Neural crest cell (in vitro differentiated cells): ENCODE measurements around the gene LRRC4B. TPM values are rescaled to one million over a fixed set of nuclear protein-coding genes. Genes with fewer than 3 reads are reported as not detected.

Experiments used
- DNase-seq: peaks from one replicate; pipeline ENCODE4 v3.0.0; 2021; ENCODE audit warnings: low read depth, mixed read lengths, low spot score
- H3K27ac Mint-ChIP-seq: one replicate; pipeline ENCODE4 v1.8.0; 2021; ENCODE audit warnings: mild to moderate bottlenecking, mixed read lengths; ENCODE audit not compliant: unreplicated experiment
- H3K27me3 Mint-ChIP-seq: 2 replicates; pipeline ENCODE4 v1.8.0; 2021; ENCODE audit warnings: low read depth, mild to moderate bottlenecking, mixed read lengths
- H3K36me3 Mint-ChIP-seq: 2 replicates; pipeline ENCODE4 v1.8.0; 2021; ENCODE audit warnings: low read depth, mild to moderate bottlenecking, mixed read lengths
- H3K4me1 Mint-ChIP-seq: 2 replicates; pipeline ENCODE4 v1.8.0; 2021; ENCODE audit warnings: mixed read lengths
- H3K4me3 Mint-ChIP-seq: one replicate; pipeline ENCODE4 v1.8.0; 2021; ENCODE audit warnings: mild to moderate bottlenecking, mixed read lengths
- H3K9me3 Mint-ChIP-seq: 2 replicates; pipeline ENCODE4 v1.8.0; 2021; ENCODE audit warnings: mixed read lengths
- CTCF ChIP-seq: fragments of 200-600 bp; sonication (generic); conservative IDR thresholded peaks from 2 replicates; pipeline ENCODE4 v1.5.0; 2021; ENCODE audit warnings: antibody characterized with exemption, mild to moderate bottlenecking
- total RNA-seq: library from RNA; stranded (reverse); gene quantifications from 2 replicates; pipeline ENCODE4 v1.2.1, GENCODE V29; 2021

Gene LRRC4B
- total RNA-seq, 1 donor from 2014 or later = 50.2 TPM

GRCh38 chr19:50501186-50501567 lies 67.1 kb downstream of the LRRC4B start:
- no peaks in the 10 kb centered on the region for H3K9me3 Mint-ChIP-seq
- no peak overlapping the region for H3K27ac Mint-ChIP-seq
- peaks cover 3% of the 10 kb centered on the region for H3K4me1 Mint-ChIP-seq
- no peaks in the 10 kb centered on the region for H3K36me3 Mint-ChIP-seq
- peaks cover 8% of the 10 kb centered on the region for H3K27me3 Mint-ChIP-seq
- DNase-seq = no peak
- H3K4me3 Mint-ChIP-seq = no peak overlapping the region
- TF ChIP-seq CTCF = no peak

DNA sequence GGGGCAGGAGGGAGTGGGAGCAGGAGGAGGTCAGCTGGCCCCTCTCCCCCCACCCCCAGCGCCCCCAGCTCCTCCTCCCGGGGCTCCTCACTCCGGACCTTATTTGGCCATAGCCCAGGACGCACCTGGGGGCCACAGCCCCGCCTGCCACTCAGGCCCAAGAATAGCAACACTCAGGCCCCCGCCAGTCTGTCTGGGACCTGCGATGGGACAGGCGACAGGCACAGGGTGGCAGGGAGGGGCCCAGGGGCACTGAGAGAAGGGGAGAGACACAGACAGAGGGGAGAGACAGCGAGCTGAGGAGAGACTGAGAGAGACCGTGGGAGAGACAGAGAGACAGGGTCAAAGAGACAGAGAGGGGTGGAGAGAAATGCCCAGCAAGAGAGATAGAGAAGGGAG lies 67.5 kb downstream of the LRRC4B start:
- no peak for DNase-seq
- no peaks in the 10 kb centered on the region for H3K9me3 Mint-ChIP-seq

DNA sequence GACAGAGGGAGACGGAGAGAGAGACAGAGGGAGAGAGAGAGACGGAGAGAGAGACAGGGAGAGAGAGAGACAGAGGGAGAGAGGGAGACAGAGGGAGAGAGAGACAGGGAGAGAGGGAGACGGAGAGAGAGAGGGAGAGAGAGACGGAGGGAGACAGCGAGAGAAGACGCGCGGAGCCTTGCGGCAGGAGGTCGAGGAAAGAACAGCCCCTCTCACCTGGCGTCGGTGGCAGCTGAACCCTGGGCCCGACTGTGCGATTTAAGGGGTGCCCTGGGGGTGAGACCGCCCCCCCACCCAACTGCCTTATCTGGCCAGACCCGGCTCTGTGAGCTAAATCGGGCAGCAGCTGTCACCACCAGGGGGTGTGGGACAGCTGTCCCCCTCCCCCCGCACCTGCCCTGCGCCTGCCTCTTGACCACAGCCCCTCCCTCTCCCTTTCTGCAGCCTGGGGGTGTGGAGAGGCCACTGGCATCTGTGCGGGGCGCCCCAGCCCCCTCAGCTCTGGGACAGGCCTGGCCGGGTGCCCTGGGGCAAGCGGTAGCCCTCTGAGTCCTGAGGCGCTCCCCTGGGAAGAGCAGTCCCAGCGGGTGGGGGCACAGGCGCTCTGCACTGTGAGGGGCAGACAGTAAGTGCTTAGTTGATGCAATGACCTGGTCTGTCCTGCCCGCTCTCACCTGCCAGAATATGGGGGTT lies 68.0 kb downstream of the LRRC4B start:
- peak; percentile 43 for TF ChIP-seq CTCF
- H3K4me3 Mint-ChIP-seq = no peak overlapping the region
- H3K9me3 Mint-ChIP-seq = no peaks in the 10 kb centered on the region
- peaks cover 6% of the 10 kb centered on the region for H3K4me1 Mint-ChIP-seq
- peaks cover 13% of the 10 kb centered on the region for H3K27me3 Mint-ChIP-seq
- DNase-seq = no peak
- H3K36me3 Mint-ChIP-seq = no peaks in the 10 kb centered on the region
- H3K27ac Mint-ChIP-seq = no peak overlapping the region

More for the DNA sequence above, 67.5 kb downstream of the LRRC4B start:
- Mint-ChIP-seq H3K4me1 (peaks cover 6% of the 10 kb centered on the region), H3K27ac (no peak overlapping the region), H3K36me3 (no peaks in the 10 kb centered on the region), H3K4me3 (no peak overlapping the region), H3K27me3 (peaks cover 11% of the 10 kb centered on the region)
- no peak for TF ChIP-seq CTCF

GRCh38 chr19:50498219-50499056 lies 69.8 kb downstream of the LRRC4B start:
- no peak for TF ChIP-seq CTCF
- no peak overlapping the region for H3K4me3 Mint-ChIP-seq
- H3K27me3 Mint-ChIP-seq = peaks cover 28% of the 10 kb centered on the region
- peaks cover 6% of the 10 kb centered on the region for H3K4me1 Mint-ChIP-seq
- H3K36me3 Mint-ChIP-seq = no peaks in the 10 kb centered on the region
- DNase-seq = no peak
- H3K27ac Mint-ChIP-seq = no peak overlapping the region
- no peaks in the 10 kb centered on the region for H3K9me3 Mint-ChIP-seq

DNA sequence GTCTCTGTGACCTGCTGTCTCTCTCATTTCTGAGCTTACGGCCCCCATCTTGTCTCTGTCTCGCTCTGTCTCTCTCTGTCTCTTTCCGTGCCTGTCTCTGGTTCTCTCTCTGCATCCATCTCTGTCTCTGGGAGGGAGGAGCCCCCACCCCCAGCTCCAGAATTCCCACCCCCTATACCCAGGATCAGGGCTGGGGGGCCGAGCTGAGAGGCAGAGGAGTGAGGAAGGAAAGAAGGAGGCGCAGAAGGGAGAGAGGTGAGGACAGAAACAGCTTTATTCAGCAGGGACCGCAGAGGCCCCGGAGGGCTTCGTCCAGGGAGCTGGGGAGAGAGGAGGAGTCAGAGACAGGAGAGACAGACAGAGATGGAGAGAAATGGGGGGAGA lies 71.2 kb downstream of the LRRC4B start:
- H3K27me3 Mint-ChIP-seq = peaks cover 42% of the 10 kb centered on the region
- DNase-seq = no peak
- H3K9me3 Mint-ChIP-seq = no peaks in the 10 kb centered on the region
- TF ChIP-seq CTCF = no peak
- peaks cover 11% of the 10 kb centered on the region for H3K4me1 Mint-ChIP-seq
- no peak overlapping the region for H3K27ac Mint-ChIP-seq
- H3K36me3 Mint-ChIP-seq = no peaks in the 10 kb centered on the region
- H3K4me3 Mint-ChIP-seq = no peak overlapping the region
